Endothelial cell of umbilical vein (primary cell): ENCODE data around the gene ASL. TPM values are rescaled to one million over a fixed set of nuclear protein-coding genes. Genes with fewer than 3 reads are reported as not detected.

Experiments
- BruUV-seq: library from RNA; stranded (reverse); fragments of 400-500 nt; replicated peaks from 2 replicates; lab custom pipeline; 2021; lab: Mats Ljungman, UMichigan
- CTCF ChIA-PET: fragments of 300-600, 350-600 bp; sonication (Branson Sonifier 250); formaldehyde crosslinking; loops from one replicate; lab custom pipeline; 2021; ENCODE audit warnings: antibody characterized with exemption, inconsistent platforms; lab: Charles Lee
- POLR2A ChIA-PET: fragments of 300-600, 350-600 bp; sonication (Branson Sonifier 250); formaldehyde crosslinking; loops from one replicate; lab custom pipeline; 2021; ENCODE audit warnings: antibody characterized with exemption, inconsistent platforms; lab: Charles Lee
- DNase-seq: peaks from one replicate; pipeline ENCODE4 v3.0.0-alpha.2; 2011; ENCODE audit warnings: low read depth, low spot score
- FAIRE-seq: peaks from 2 replicates; lab custom pipeline; 2011; peaks lifted over from hg19 to GRCh38; lab: Jason Lieb, UNC
- H2AFZ ChIP-seq: 2 replicates; pipeline ENCODE4 v1.6.0; 2012; ENCODE audit warnings: low read depth, low read length, control low read depth, inconsistent platforms
- H3K27ac ChIP-seq: 2 replicates; pipeline ENCODE4 v1.5.1; 2011; ENCODE audit warnings: low read depth, mild to moderate bottlenecking, control low read depth, low read length, moderate library complexity; ENCODE audit not compliant: insufficient read depth
- H3K27me3 ChIP-seq, 2 experiments: 2 replicates each; pipeline versions ENCODE4 v1.6.0 to v1.6.1; 2011; ENCODE audit warnings: low read length in 2 of 2, mixed read lengths in 1 of 2; ENCODE audit not compliant: control insufficient read depth in 2 of 2, insufficient read depth in 2 of 2
- H3K36me3 ChIP-seq, 2 experiments: 2 replicates in 1 of 2; 3 replicates in 1 of 2; pipeline ENCODE4 v1.5.1; 2011; ENCODE audit warnings: low read length in 2 of 2, mild to moderate bottlenecking in 1 of 2, moderate library complexity in 1 of 2; ENCODE audit not compliant: control insufficient read depth in 2 of 2, insufficient read depth in 2 of 2; ENCODE audit errors: extremely low read depth in 1 of 2
- H3K4me1 ChIP-seq: 3 replicates; pipeline ENCODE4 v1.5.1; 2011; ENCODE audit warnings: mild to moderate bottlenecking, low read length; ENCODE audit not compliant: control insufficient read depth, insufficient read depth; ENCODE audit errors: extremely low read depth
- H3K4me2 ChIP-seq: 2 replicates; pipeline ENCODE4 v1.6.1; 2011; ENCODE audit warnings: low read length, control low read depth, mixed read lengths; ENCODE audit not compliant: insufficient read depth
- H3K4me3 ChIP-seq, 3 experiments: fragments of 200-600 bp in 1 of 3; sonication (generic), shearing (Covaris generic) in 1 of 3; replicated peaks in 1 of 3; 2 replicates each; pipeline ENCODE4 v1.5.1; 2011 to 2016; ENCODE audit warnings: control low read depth in 3 of 3, low read length in 3 of 3, mild to moderate bottlenecking in 2 of 3, inconsistent platforms in 1 of 3, low read depth in 1 of 3, moderate library complexity in 1 of 3; ENCODE audit not compliant: insufficient read depth in 1 of 3
- H3K79me2 ChIP-seq: 2 replicates; pipeline ENCODE4 v1.6.0; 2012; ENCODE audit warnings: low read length, inconsistent platforms; ENCODE audit not compliant: control insufficient read depth, insufficient read depth
- H3K9ac ChIP-seq: replicated peaks from 2 replicates; pipeline ENCODE3; 2011; ENCODE audit warnings: low read length, control low read depth; ENCODE audit not compliant: insufficient read depth; ENCODE audit errors: extremely low read depth
- H3K9me1 ChIP-seq: replicated peaks from 3 replicates; pipeline ENCODE4 v1.6.0; 2011; ENCODE audit warnings: mild to moderate bottlenecking, low read length; ENCODE audit not compliant: control insufficient read depth, insufficient read depth; ENCODE audit errors: extremely low read depth
- H3K9me3 ChIP-seq: replicated peaks from 2 replicates; pipeline ENCODE4 v1.5.1; 2012; ENCODE audit warnings: low read length, inconsistent platforms; ENCODE audit not compliant: control insufficient read depth, insufficient read depth
- H4K20me1 ChIP-seq: replicated peaks from 2 replicates; pipeline ENCODE3; 2011; ENCODE audit warnings: mild to moderate bottlenecking, low read length; ENCODE audit not compliant: control insufficient read depth, insufficient read depth; ENCODE audit errors: extremely low read depth
- EZH2 ChIP-seq: IDR thresholded peaks from 2 replicates; pipeline ENCODE4 v1.6.1; 2012; ENCODE audit warnings: borderline replicate concordance, low read depth, mild to moderate bottlenecking, moderate library complexity, low read length, inconsistent platforms; ENCODE audit not compliant: severe bottlenecking
- FOS ChIP-seq: IDR thresholded peaks from 2 replicates; pipeline ENCODE4 v1.6.1; 2011; ENCODE audit warnings: mild to moderate bottlenecking, low read length, moderate library complexity, borderline replicate concordance; ENCODE audit not compliant: insufficient read depth
- GATA2 ChIP-seq: IDR thresholded peaks from 2 replicates; pipeline ENCODE4 v1.7.0; 2011; ENCODE audit warnings: low read depth, mild to moderate bottlenecking, moderate library complexity, mixed read lengths, low read length; ENCODE audit not compliant: insufficient read length, insufficient read depth
- JUN ChIP-seq: IDR thresholded peaks from 2 replicates; pipeline ENCODE4 v1.6.1; 2011; ENCODE audit warnings: borderline replicate concordance, low read depth; ENCODE audit not compliant: insufficient read length, insufficient read depth
- MAX ChIP-seq: IDR thresholded peaks from 2 replicates; pipeline ENCODE4 v1.6.1; 2011; ENCODE audit not compliant: insufficient read depth, insufficient read length
- MYC ChIP-seq: IDR thresholded peaks from one replicate; pipeline ENCODE4 v1.6.1; 2011; ENCODE audit warnings: mild to moderate bottlenecking, low read depth, low read length
- POLR2A ChIP-seq: IDR thresholded peaks from 2 replicates; pipeline ENCODE4 v1.6.1; 2012; ENCODE audit warnings: low read depth, mild to moderate bottlenecking, control low read depth, low read length
- POLR2AphosphoS5 ChIP-seq: IDR thresholded peaks from 2 replicates; pipeline ENCODE4 v1.6.1; 2012; ENCODE audit warnings: low read depth, mild to moderate bottlenecking, control low read depth, low read length, moderate library complexity; ENCODE audit not compliant: insufficient read depth
- dilution Hi-C: fragments of 300-500 bp; cut with MboI; formaldehyde crosslinking; loops from one replicate; pipeline ENCODE4 v1.15.0; 2019; ENCODE audit warnings: low sequenced_read_pairs; ENCODE audit not compliant: extremely low pct_ligation_motif_present
- intact Hi-C: fragments of 100-400 bp; cut with micrococcal nuclease; formaldehyde crosslinking; loops from one replicate; pipeline ENCODE4 v1.10.0; 2022
- polyA plus RNA-seq, 4 experiments: library from polyadenylated mRNA; depleted of rRNA in 3 of 4; stranded (reverse) in 3 of 4; unstranded in 1 of 4; fragments of >200 nt; gene quantifications; 2 replicates each; pipeline versions ENCODE4 v1.2.1 to v1.2.3, GENCODE V29; 2011 to 2012; ENCODE audit warnings: missing spikeins in 1 of 4
- total RNA-seq: library from RNA; stranded (reverse); gene quantifications from 2 replicates; pipeline ENCODE4 v1.2.3, GENCODE V29; 2021
- TF ChIP-seq, protein P1 (sequence below), 2 donors: IDR thresholded peaks; 1 replicate in 1 of 2; 2 replicates in 1 of 2; pipeline ENCODE4 v1.5.1; 2011; ENCODE audit warnings: low read length in 2 of 2, mild to moderate bottlenecking in 2 of 2, moderate library complexity in 2 of 2, control low read depth in 1 of 2, inconsistent platforms in 1 of 2, low read depth in 1 of 2; ENCODE audit not compliant: insufficient read depth in 1 of 2; ENCODE audit errors: extremely low read depth in 1 of 2

The ASL gene
- total and polyA plus RNA-seq, 2 donors (not counting 3 experiments of a cell fraction or from before 2014, with no cell fraction given), result 50.5 to 57.8 TPM

- Histone ChIP-seq H4K20me1 (no peaks in the 10 kb centered on the region), H3K4me2 (no peak overlapping the region), H2AFZ (no peak overlapping the region), H3K4me3 (no peak overlapping the region), H3K36me3 (peaks cover 0 to 1% of the 10 kb centered on the region in 2 experiments), H3K9ac (no peak overlapping the region), H3K79me2 (no peaks in the 10 kb centered on the region), H3K27me3 (no peaks in the 10 kb centered on the region), H3K4me1 (peaks cover 4% of the 10 kb centered on the region), H3K9me3 (no peaks in the 10 kb centered on the region), H3K9me1 (no peaks in the 10 kb centered on the region), H3K27ac (no peak overlapping the region)
- DNase-seq (no peak), FAIRE-seq (no peak)
- TF ChIP-seq MAX (no peak), POLR2AphosphoS5 (no peak), JUN (no peak), FOS (no peak), MYC (no peak), POLR2A (no peak), GATA2 (no peak), EZH2 (no peak)
- TF ChIP-seq, protein P1, sequence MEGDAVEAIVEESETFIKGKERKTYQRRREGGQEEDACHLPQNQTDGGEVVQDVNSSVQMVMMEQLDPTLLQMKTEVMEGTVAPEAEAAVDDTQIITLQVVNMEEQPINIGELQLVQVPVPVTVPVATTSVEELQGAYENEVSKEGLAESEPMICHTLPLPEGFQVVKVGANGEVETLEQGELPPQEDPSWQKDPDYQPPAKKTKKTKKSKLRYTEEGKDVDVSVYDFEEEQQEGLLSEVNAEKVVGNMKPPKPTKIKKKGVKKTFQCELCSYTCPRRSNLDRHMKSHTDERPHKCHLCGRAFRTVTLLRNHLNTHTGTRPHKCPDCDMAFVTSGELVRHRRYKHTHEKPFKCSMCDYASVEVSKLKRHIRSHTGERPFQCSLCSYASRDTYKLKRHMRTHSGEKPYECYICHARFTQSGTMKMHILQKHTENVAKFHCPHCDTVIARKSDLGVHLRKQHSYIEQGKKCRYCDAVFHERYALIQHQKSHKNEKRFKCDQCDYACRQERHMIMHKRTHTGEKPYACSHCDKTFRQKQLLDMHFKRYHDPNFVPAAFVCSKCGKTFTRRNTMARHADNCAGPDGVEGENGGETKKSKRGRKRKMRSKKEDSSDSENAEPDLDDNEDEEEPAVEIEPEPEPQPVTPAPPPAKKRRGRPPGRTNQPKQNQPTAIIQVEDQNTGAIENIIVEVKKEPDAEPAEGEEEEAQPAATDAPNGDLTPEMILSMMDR (IDR thresholded peaks at IDR 0.05; ENCODE audit: extremely low read depth in 1 of 2, insufficient read depth in 1 of 2, low read depth in 1 of 2, low read length in 2 of 2), result no peak
- dilution Hi-C loops, result no loop called here
- POLR2A ChIA-PET, result no interaction called here
- BruUV-seq, result no TSS peak
- CTCF ChIA-PET, result interaction anchor here (1.1 kb wide), 1 partner anchor 11 kb away, joined by 3 read pairs; no protein-coding TSS in a partner anchor
- intact Hi-C loops, result no loop called here
Observed at GRCh38 chr7:66095010-66095409, 19.4 kb downstream of the ASL start.
